ENCODE data around the gene CACNB4. TPM values are rescaled to one million over a fixed set of nuclear protein-coding genes. Genes with fewer than 3 reads are reported as not detected.
"Not testable (repeated sequence)": the region's sequence is repeated elsewhere in the genome, so short reads cannot be mapped to it uniquely, and the experiment has no call there.

The CACNB4 gene
- total RNA-seq, 1 experiment from 2014 or later: 2.0 TPM

DNA sequence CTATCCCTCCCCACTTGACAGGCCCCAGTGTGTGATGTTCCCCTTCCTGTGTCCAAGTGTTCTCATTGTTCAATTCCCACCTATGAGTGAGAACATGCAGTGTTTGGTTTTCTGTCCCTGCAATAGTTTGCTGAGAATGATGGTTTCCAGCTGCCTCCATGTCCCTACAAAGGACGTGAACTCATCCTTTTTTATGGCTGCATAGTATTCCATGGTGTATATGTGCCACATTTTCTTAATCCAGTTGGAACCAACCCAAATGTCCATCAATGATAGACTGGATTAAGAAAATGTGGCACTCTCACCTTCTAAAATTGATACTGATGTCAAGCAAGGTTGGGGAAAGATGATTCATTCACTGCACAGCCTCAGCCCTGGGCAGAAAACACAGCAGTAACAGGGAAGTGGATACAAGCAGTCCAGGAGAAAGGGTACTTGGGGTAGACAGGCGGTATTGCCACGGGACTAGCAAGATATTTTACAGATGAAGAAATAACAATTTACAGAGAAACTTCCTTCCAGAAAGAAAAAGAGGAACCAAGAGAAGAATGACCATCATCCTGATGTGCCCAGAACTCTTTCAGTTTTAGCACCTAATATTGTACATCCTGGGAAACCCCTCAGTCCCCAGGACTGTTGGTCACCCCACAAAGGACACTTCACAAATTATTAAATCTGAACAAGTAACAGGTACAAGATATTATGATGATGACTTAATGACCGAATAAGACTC is 68.1 kb downstream of the CACNB4 start:
- POLR2A ChIA-PET; ATAC-seq; RAD21 ChIA-PET (ENCODE audit: low non-redundant PET in 1 of 2, low total read pairs in 2 of 2, uncharacterized antibody in 2 of 2, unreplicated experiment in 2 of 2); CTCF ChIA-PET; H3K4me3 ChIP-seq (replicated peaks in 1 of 2; ENCODE audit: low read depth in 1 of 2, low read length in 2 of 2); DNase-seq (ENCODE audit: low read depth, low spot score); H3K27me3 ChIP-seq (ENCODE audit: insufficient read depth, low read length); H3K4me2 ChIP-seq (ENCODE audit: low read length); intact Hi-C loops (cut with micrococcal nuclease); H3K36me3 ChIP-seq (ENCODE audit: control insufficient read depth in 1 of 2, insufficient read depth in 2 of 2, low read length in 2 of 2); H4K20me1 ChIP-seq (ENCODE audit: insufficient read depth); H3K79me2 ChIP-seq (ENCODE audit: insufficient read depth, low read length); H3K27ac ChIP-seq (ENCODE audit: low read depth, low read length); H2AFZ ChIP-seq (ENCODE audit: low read depth, low read length, poor library complexity, severe bottlenecking); BruUV-seq (replicated peaks); H3K9ac ChIP-seq (ENCODE audit: low read length); H3K9me2 ChIP-seq (ENCODE audit: insufficient read depth); H3K9me3 ChIP-seq (ENCODE audit: control insufficient read depth in 1 of 2, insufficient read depth in 1 of 2, low read depth in 1 of 2, low read length in 2 of 2): not testable (repeated sequence)
- peaks cover 6 to 21% of the 10 kb centered on the region in 2 experiments for H3K4me1 ChIP-seq (ENCODE audit: control insufficient read depth in 1 of 2, insufficient read depth in 2 of 2, low read length in 2 of 2)

DNA sequence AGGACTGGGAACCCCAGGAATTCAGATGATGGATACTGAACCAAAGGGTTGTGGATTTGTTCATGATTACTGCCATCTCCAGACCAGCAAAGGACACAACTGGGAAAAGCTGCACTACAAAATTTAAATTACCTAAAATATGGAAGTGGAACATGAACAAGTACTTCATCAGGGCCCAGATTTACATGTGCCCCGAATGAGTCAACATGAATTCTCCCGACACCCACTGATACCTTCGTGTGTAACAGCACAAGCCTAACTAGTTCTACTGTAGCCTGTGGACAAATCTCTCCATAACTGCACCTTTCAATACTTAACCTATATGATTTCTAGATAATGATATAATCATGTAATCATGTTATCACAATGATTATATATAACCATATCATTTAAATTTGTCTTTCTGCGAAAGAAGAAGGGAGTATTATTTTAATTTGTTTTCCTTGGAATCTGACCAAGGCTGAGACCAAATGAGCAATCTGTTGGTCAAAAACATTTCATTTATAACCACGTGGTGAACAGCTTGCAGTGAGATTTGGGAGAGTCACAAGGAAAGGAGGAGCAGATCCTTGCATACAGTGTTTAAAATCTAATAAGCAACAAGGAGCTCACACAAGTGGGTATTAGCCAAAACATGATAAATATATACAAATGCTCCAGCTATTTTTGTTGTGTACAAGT is 70.5 kb downstream of the CACNB4 start:
- intact Hi-C loops (cut with micrococcal nuclease): loop anchor here (10.0 kb wide), 1 partner anchor 254 kb away; no protein-coding TSS in a partner anchor
- no peaks in the 10 kb centered on the region for H4K20me1 ChIP-seq (ENCODE audit: insufficient read depth)
- no peaks in the 10 kb centered on the region for H3K9me3 ChIP-seq (ENCODE audit: control insufficient read depth in 1 of 2, insufficient read depth in 1 of 2, low read depth in 1 of 2, low read length in 2 of 2)
- H3K79me2 ChIP-seq (ENCODE audit: insufficient read depth, low read length): no peaks in the 10 kb centered on the region
- POLR2A ChIA-PET: no interaction called here
- BruUV-seq (replicated peaks): no TSS peak
- no peak overlapping the region for H3K4me2 ChIP-seq (ENCODE audit: low read length)
- H3K27me3 ChIP-seq (ENCODE audit: insufficient read depth, low read length): no peaks in the 10 kb centered on the region
- DNase-seq (ENCODE audit: low read depth, low spot score) (no peak), ATAC-seq (no peak)
- H3K4me3 ChIP-seq (replicated peaks in 1 of 2; ENCODE audit: low read depth in 1 of 2, low read length in 2 of 2): no peak overlapping the region
- TF ChIP-seq, protein P1, sequence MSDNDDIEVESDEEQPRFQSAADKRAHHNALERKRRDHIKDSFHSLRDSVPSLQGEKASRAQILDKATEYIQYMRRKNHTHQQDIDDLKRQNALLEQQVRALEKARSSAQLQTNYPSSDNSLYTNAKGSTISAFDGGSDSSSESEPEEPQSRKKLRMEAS (IDR thresholded peaks at IDR 0.05): no peak
- CTCF ChIA-PET: no interaction called here
- H2AFZ ChIP-seq (ENCODE audit: low read depth, low read length, poor library complexity, severe bottlenecking): no peak overlapping the region
- RAD21 ChIA-PET (ENCODE audit: low non-redundant PET in 1 of 2, low total read pairs in 2 of 2, uncharacterized antibody in 2 of 2, unreplicated experiment in 2 of 2): no interaction called here
- no peak overlapping the region for H3K9ac ChIP-seq (ENCODE audit: low read length)
- no peak overlapping the region for H3K27ac ChIP-seq (ENCODE audit: low read depth, low read length)
- no peaks in the 10 kb centered on the region for H3K36me3 ChIP-seq (ENCODE audit: control insufficient read depth in 1 of 2, insufficient read depth in 2 of 2, low read length in 2 of 2)
- peaks cover 6 to 25% of the 10 kb centered on the region in 2 experiments for H3K4me1 ChIP-seq (ENCODE audit: control insufficient read depth in 1 of 2, insufficient read depth in 2 of 2, low read length in 2 of 2)
- no peaks in the 10 kb centered on the region for H3K9me2 ChIP-seq (ENCODE audit: insufficient read depth)

Measured in HCT116 (cell line).